Adipocyte (in vitro differentiated cells): ENCODE data around the gene CDK3.

Source experiments
- DNase-seq: peaks from one replicate; pipeline ENCODE4 v3.0.0-alpha.2; 2015; ENCODE audit warnings: low read depth
- H3K27me3 ChIP-seq: replicated peaks from 2 replicates; pipeline ENCODE4 v1.7.0; 2013; ENCODE audit warnings: mild to moderate bottlenecking, low read length, moderate library complexity; ENCODE audit not compliant: control insufficient read depth, insufficient read depth
- H3K36me3 ChIP-seq: 2 replicates; pipeline ENCODE4 v1.7.0; 2013; ENCODE audit warnings: low read length, mild to moderate bottlenecking, moderate library complexity; ENCODE audit not compliant: control insufficient read depth, insufficient read depth, severe bottlenecking
- H3K4me1 ChIP-seq: 2 replicates; pipeline ENCODE4 v1.7.0; 2013; ENCODE audit warnings: mild to moderate bottlenecking, low read length, moderate library complexity; ENCODE audit not compliant: control insufficient read depth, insufficient read depth
- H3K4me3 ChIP-seq: 2 replicates; pipeline ENCODE4 v1.7.0; 2013; ENCODE audit warnings: mild to moderate bottlenecking, low read length, moderate library complexity
- H3K9ac ChIP-seq: 2 replicates; pipeline ENCODE4 v1.7.0; 2013; ENCODE audit warnings: mild to moderate bottlenecking, low read length, moderate library complexity
- H3K9me3 ChIP-seq: 2 replicates; pipeline ENCODE4 v1.7.0; 2013; ENCODE audit warnings: mild to moderate bottlenecking, low read length, moderate library complexity; ENCODE audit not compliant: control insufficient read depth

Gene CDK3

DNA sequence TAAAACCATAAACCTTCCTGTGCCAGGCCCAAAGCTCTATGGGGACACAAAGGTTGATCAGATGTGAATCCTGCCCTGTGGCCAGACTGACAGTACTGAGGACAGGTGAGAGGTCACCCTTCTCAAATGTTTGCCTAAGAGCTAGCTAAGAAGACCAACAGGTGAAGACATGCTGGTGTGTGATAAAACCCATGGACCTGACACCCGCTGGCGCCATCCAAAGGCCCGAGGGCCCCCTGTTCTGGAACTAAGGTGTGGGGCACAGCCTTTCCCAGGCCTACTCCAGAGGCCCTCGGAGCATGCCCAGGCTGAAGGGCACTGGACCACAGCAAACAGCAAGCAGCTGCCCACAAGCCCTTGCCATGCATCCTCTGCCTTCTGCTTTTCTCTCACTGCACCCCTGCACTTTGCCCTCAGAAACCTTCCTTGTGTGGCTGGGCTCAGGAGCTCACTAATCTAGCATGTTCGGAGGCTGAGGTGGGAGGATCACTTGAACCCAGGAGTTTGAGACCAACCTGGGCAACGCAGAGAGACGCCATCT is 5.2 kb upstream of the CDK3 start:
- peaks cover 32% of the 10 kb centered on the region for H3K4me1 ChIP-seq
- H3K36me3 ChIP-seq, result peaks cover 14% of the 10 kb centered on the region
- H3K9me3 ChIP-seq, result no peaks in the 10 kb centered on the region
- no peak overlapping the region for H3K4me3 ChIP-seq
- no peak overlapping the region for H3K9ac ChIP-seq
- no peaks in the 10 kb centered on the region for H3K27me3 ChIP-seq
- no peak for DNase-seq

DNA sequence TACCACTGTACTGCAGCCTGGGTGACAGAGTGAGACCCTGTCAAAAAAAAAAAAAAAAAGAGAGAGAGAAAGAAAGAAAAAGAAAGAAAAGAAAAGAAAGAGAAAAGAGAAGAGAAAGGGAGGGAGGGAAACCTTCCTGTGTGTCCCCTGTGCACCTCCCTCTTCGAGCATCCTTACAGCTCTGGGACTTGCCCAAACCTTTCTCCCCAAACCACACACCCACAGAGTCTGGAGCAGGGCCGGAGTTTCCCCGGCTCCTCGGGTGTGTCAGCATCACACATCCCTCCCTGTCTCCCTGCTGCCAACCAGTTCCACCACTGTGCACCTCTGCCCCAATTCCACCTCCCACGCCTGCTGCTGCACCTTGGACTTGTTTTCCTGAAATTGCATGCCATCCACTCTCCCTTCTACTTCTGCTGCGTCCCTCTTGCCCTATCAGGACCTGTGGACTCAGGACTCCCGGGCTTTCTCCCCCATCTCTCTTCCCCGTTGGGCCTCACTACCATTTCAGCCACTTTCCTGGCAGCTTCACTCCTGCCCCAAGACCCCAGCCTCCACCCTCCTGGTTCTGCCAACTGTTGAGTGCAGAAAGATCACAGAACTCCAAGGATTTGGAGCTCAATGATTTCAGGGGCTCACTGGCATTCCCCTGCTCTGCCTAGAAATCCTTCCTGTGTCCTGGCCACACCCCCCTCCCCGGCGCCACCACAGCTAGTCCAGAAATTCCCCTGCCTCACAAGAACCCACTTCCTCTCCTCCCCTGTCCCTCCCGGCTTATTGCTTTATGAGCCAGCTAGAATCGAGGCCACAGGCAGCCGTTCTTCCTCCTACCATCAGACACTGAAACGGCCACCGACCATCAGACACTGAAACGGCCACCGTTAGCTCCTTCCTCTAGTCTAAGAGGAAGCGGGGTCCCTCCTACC is 3.7 kb upstream of the CDK3 start:
- H3K36me3 ChIP-seq, result peaks cover 7% of the 10 kb centered on the region
- peaks cover 32% of the 10 kb centered on the region for H3K4me1 ChIP-seq
- DNase-seq, result peak; percentile 47
- no peak overlapping the region for H3K4me3 ChIP-seq
- H3K9me3 ChIP-seq, result no peaks in the 10 kb centered on the region
- H3K9ac ChIP-seq, result peak overlapping the region; percentile 45
- no peaks in the 10 kb centered on the region for H3K27me3 ChIP-seq

DNA sequence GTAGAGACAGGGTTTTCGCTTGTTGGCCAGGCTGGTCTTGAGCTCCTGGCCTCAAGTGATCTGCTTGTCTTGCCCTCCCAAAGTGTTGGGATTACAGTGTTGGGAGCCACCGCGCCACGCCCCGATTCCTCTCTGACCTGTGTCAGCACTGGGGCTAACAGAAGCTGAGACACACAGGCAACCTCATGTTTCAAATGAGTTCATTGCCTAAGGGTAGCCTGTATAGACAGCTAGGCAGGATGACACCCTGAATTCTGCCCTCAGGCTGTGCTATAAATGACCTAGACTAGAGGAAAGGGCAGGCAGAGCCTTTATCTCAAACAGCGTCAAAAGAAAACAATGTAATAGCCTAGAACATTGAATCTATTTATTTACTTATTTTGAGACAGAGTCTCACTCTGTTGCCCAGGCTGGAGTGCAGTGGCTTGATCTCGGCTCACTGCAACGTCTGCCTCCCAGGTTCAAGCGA is 2.3 kb upstream of the CDK3 start:
- no peak for DNase-seq
- Histone ChIP-seq H3K9ac (no peak overlapping the region), H3K36me3 (peaks cover 5% of the 10 kb centered on the region), H3K9me3 (no peaks in the 10 kb centered on the region), H3K27me3 (no peaks in the 10 kb centered on the region), H3K4me1 (peaks cover 38% of the 10 kb centered on the region), H3K4me3 (no peak overlapping the region)

DNA sequence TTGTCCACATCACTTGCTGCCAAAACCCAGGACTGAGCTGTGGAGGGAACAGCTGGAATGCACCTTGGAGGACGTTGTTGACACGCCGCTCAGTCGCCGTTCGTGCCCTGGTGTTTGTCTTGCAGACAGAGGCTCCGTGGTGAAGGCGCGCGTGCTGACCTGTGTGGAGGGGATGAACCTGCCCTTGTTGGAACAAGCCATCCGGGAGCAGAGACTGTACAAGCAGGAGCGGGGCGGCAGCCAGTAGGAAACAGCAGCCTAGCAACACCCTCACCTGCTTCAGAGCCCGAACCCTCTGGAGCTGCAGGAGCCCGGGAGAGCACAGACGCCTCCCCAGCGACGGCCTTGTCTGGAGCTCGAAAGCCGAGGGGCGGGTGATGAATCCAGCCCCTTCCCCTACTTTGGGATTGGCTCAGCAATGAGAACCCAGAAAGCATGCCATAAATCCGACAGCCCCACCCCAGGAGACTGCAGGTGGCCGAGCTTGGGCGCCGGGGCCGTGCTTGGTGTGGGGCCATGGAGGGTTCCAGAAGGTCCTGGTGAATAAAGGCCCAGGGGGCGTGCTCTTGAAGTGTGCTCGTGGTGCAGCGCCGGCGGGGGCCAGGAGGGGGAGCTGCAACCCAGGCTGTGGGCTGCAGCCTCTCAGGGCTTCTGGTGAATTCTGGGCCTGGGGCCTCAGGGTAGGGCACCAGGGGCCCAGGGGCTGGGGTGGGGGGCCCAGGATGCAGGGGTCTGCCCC is 470 bp upstream of the CDK3 start:
- Histone ChIP-seq H3K36me3 (peaks cover 2% of the 10 kb centered on the region), H3K4me3 (no peak overlapping the region), H3K9ac (no peak overlapping the region), H3K4me1 (peaks cover 56% of the 10 kb centered on the region), H3K27me3 (no peaks in the 10 kb centered on the region), H3K9me3 (no peaks in the 10 kb centered on the region)
- peak; percentile 52 for DNase-seq

DNA sequence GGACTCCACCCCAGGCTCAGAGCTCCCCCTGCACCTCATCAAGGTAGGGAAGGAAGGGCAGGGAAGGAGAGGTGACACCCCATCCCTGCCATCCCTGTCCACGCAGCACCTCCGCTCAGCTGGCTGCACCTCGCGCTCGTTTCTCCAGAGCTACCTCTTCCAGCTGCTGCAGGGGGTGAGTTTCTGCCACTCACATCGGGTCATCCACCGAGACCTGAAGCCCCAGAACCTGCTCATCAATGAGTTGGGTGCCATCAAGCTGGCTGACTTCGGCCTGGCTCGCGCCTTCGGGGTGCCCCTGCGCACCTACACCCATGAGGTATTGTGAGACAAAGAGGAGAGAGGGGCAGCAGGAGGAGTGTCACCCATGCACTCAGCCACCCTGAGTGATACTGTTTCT is 1.4 kb downstream of the CDK3 start:
- H3K36me3 ChIP-seq, result peaks cover 2% of the 10 kb centered on the region
- no peak overlapping the region for H3K4me3 ChIP-seq
- H3K9me3 ChIP-seq, result no peaks in the 10 kb centered on the region
- peaks cover 55% of the 10 kb centered on the region for H3K4me1 ChIP-seq
- H3K27me3 ChIP-seq, result no peaks in the 10 kb centered on the region
- no peak for DNase-seq
- H3K9ac ChIP-seq, result no peak overlapping the region

DNA sequence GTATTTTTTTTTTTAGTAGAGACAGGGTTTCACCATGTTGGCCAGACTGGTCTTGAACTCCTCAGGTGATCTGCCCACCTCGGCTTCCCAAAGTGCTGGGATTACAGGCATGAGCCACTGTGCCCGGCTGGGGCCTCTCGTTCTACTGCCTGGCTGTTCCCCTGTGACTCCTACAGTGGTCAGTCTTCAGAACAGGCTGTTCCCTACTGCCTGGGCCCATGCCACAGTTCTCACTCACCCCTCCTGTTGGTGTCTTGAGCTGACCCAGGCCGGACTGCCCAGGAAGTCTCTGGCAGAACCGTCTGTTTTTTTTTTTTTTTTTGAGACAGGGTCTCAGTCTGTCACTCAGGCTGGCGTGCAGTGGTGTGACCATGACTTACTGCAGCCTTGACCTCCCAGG is 3.3 kb downstream of the CDK3 start:
- H3K27me3 ChIP-seq, result no peaks in the 10 kb centered on the region
- peak overlapping the region; percentile 67 for H3K9ac ChIP-seq
- no peak for DNase-seq
- H3K36me3 ChIP-seq, result peaks cover 2% of the 10 kb centered on the region
- H3K9me3 ChIP-seq, result no peaks in the 10 kb centered on the region
- H3K4me1 ChIP-seq, result peaks cover 37% of the 10 kb centered on the region
- H3K4me3 ChIP-seq, result no peak overlapping the region

DNA sequence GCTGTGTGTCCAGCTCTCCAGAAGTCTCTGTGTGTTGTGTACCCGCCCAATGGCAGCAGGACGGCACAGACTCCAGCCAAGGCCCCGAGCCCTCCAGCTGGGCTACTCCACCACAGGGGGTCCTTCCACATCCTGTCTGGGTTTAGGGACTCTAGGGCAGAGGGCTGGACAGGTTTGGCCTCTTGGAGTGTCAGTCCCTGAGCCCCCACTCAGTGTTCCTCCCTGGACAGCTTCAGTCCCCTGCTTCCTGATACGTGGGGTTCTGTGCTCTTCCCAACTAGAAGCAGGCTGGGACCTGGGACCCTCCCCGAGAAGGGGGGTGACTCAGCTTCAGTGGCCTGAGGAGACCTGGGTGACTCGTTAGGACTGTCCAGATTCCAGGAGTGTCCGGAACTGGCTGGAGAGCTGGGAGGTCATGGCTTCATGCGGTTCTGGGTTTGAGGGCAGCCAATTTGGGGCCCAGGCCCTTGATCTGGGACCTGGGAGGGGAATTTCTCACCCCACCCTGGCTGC is 4.2 kb downstream of the CDK3 start:
- H3K36me3 ChIP-seq, result peaks cover 2% of the 10 kb centered on the region
- peak; percentile 39 for DNase-seq
- no peak overlapping the region for H3K4me3 ChIP-seq
- H3K27me3 ChIP-seq, result peaks cover 4% of the 10 kb centered on the region
- peaks cover 34% of the 10 kb centered on the region for H3K4me1 ChIP-seq
- peak overlapping the region; percentile 67 for H3K9ac ChIP-seq
- no peaks in the 10 kb centered on the region for H3K9me3 ChIP-seq

DNA sequence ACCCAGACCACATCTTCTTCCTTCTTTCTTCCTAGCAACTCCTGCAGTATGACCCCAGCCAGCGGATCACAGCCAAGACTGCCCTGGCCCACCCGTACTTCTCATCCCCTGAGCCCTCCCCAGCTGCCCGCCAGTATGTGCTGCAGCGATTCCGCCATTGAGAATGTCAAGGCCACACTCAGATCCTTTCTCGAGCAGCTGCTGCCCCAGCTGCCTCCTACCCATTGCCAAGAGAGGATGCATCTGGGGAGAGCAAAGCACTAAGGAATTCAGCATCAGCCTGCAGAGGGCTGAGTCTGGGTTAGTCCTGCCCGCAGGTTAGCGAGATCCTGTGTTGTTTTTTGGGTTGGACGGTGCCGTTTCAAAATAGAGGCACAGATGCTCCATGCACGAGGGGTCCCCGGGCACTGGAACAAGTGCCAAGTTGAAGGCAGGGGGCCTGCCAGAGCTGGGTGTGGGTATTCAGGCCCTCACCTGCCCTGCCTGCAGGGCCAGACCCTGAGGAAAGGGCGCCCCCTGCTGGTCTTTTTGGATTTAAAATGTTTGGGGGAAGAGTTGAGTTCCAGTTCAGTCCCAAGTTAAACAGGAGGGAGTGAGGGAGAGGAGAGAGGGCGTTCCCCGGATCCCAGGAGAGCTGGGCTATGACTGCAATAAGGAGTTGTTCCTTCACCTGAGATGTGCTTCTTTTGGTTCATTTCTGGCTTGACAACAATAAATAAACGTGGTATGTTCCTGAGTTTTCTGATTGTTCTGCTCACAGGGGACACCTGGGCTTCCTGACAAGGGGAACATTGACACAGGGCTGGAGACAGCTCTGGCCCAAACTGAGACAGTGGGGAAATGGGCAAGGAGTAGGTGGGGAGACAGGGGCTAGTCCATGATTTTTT is 4.9 kb downstream of the CDK3 start:
- Histone ChIP-seq H3K27me3 (peaks cover 11% of the 10 kb centered on the region), H3K4me1 (peaks cover 30% of the 10 kb centered on the region), H3K9ac (peak overlapping the region; percentile 67), H3K4me3 (no peak overlapping the region), H3K9me3 (no peaks in the 10 kb centered on the region), H3K36me3 (no peaks in the 10 kb centered on the region)
- peak; percentile 91 for DNase-seq

DNA sequence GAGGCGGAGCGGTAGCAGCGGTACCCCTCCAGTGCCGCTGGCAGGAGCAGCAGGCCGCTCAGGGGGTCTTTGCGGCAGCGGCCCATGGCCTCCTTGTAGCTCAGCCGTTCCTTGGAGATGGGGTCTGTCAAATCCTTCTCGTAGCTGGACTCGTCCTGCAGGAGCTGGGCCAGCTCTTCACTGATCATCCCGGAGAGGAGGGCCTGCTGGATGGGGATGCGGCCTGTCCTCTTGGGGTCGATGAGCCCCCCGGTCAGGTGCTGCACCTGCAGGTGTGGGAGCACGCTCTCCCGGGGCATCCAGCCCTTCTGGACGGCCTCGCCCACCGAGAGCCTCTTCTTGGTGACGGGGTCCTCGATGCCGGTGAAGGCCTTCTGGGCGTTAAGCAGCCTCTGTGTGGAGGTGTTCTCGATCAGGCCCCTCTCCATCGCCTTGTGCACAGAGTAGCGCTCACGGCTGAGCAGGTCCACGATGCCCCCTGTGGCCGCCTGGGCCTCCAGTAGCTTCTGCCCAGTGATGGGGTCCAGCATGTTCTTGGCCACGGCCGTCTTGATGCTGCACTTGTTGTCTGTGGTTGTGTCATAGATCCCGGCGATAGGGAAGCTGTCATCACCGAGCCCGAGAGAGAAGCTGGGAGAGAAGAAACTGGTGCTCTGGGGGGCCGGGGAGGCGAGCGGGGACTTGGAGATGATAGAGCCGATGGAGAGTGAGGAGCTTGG is 6.6 kb downstream of the CDK3 start:
- Histone ChIP-seq H3K36me3 (no peaks in the 10 kb centered on the region), H3K4me3 (no peak overlapping the region), H3K27me3 (peaks cover 12% of the 10 kb centered on the region), H3K4me1 (peaks cover 30% of the 10 kb centered on the region), H3K9me3 (no peaks in the 10 kb centered on the region), H3K9ac (no peak overlapping the region)
- no peak for DNase-seq

DNA sequence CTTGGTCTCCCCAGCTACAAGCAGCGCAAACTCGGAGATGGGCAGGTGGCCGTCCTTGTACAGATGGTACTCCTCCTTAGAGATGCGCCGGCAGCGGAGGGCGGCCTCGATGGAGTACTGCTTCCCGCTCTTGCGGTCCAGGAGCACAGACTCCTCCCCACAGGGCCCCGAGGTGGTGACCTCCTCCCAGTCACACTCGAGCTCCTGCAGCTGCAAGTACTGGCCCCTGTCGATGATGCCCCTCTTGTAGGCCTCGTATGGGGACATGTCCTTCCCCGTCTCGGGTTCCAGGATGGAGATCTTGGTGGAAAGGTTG is 7.2 kb downstream of the CDK3 start:
- no peaks in the 10 kb centered on the region for H3K9me3 ChIP-seq
- peaks cover 12% of the 10 kb centered on the region for H3K27me3 ChIP-seq
- DNase-seq, result no peak
- H3K36me3 ChIP-seq, result no peaks in the 10 kb centered on the region
- no peak overlapping the region for H3K9ac ChIP-seq
- no peak overlapping the region for H3K4me3 ChIP-seq
- peaks cover 30% of the 10 kb centered on the region for H3K4me1 ChIP-seq
